Measurements from ENCODE around the gene DHPS.

- TF ChIP-seq POLR2A (IDR thresholded peaks at IDR 0.05) (no peak), CTCF (IDR thresholded peaks at IDR 0.05) (no peak)
Measured at GRCh38 chr19:12721656-12722565, 40.2 kb upstream of the DHPS start.
